ENCODE data around the gene FBXO42.

The FBXO42 gene

DNA sequence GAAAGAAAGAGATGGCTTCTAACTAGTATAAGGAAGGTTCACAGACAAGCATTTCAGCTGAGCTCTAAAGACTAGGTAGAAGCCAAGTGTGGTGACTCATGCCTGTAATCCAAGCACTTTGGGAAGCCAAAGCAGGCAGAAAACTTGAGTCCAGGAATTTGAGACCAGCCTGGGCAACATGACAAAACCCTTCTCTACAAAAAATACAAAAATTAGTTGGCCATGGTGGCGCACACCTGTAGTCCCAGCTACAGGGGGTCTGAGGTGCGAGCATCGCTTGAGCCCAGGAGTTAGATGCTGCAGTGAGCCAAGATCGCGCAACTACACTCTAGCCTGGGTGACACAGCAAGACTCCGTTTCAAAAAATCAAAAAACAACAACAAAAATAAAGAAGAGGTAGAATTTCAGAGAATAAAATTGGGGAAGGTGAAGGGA is 27.8 kb downstream of the FBXO42 start:
- peak; percentile 54 for DNase-seq (ENCODE audit: low read depth)

DNA sequence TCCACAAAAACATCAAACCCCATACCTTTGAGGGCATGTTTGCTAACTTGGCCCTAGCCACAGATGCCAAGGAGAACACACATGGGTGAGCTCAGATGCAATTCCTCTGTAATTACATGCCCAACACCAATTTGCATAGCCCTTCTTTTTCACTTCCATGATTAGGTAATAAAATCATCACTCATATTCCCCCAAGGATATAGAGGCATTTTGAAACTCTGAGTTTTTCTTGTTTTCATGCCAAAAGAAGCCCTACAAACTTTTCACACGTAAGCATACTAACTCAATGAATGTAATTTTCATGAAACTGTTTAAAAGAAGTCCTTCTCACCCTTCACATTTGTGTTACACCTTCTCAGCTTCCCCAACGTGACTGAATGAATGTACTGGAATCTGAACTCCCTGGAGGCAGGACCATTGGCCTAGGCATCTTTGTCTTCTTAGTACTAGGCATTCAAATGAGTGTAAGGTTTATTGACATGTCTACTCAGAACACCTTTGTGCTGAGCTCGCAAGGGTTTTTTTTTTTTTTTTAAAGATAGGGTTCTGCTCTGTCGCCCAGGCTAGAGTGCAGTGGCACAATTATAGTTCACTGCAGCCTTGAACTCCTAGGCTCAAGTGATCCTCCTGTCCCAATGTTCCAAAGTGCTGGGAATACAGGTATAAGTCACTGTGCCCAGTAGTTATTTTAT is 31.0 kb downstream of the FBXO42 start:
- no peak for DNase-seq (ENCODE audit: low read depth)

GRCh38 chr1:16318555-16318954 is 33.7 kb downstream of the FBXO42 start:
- no peak for DNase-seq (ENCODE audit: low read depth)

GRCh38 chr1:16315437-16315836 is 36.8 kb downstream of the FBXO42 start:
- DNase-seq (ENCODE audit: low read depth) = no peak

GRCh38 chr1:16307222-16307621 is 45.1 kb downstream of the FBXO42 start:
- DNase-seq (ENCODE audit: low read depth) = no peak

DNA sequence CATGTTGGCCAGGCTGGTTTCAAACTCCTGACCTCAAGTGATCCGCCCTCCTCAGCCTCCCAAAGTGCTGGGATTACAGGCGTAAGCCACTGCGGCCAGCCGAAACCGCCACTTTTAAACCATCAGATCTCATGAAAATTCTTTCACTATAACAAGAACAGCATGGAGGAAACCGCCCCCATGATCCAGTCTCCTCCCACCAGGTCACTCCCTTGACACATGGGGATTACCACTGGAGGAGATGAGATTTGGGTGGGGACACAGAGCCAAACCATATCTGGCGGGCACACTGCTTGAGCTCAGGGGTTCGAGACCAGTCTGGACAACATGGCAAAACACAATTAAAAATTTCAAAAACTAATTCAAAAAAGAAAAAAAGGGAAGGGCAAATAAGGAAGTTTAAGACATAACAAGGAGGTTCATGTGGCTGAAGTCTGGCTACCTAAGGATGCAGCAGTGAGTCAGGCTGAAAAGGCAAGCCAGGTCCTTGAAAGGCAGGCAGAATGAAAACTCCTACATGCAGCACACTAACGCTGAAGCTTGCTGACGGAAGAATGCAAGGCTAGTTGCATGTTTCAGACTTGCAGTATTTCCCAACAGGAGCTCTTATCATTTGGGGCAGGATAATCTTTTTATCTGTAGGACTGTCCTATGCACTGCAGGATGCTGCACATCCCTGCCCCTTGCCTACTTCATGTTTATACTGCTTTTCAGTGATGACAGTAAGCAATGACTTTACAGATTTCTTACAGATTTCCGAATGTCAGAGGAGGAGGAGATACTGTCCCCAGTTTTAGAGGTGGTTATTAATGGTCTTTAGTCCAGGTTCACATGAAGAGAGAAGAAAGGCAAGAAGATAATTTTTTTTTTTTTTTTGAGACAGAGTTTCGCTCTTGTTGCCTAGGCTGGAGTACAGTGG is 49.3 kb downstream of the FBXO42 start:
- DNase-seq (ENCODE audit: low read depth) = no peak

- DNase-seq (ENCODE audit: low read depth) = no peak
Observed at GRCh38 chr1:16300436-16300835, 51.8 kb downstream of the FBXO42 start.

- DNase-seq (ENCODE audit: low read depth) = no peak
Observed at GRCh38 chr1:16298653-16299052, 53.6 kb downstream of the FBXO42 start.

GRCh38 chr1:16296643-16297042 is 55.6 kb downstream of the FBXO42 start:
- DNase-seq (ENCODE audit: low read depth) = no peak

DNA sequence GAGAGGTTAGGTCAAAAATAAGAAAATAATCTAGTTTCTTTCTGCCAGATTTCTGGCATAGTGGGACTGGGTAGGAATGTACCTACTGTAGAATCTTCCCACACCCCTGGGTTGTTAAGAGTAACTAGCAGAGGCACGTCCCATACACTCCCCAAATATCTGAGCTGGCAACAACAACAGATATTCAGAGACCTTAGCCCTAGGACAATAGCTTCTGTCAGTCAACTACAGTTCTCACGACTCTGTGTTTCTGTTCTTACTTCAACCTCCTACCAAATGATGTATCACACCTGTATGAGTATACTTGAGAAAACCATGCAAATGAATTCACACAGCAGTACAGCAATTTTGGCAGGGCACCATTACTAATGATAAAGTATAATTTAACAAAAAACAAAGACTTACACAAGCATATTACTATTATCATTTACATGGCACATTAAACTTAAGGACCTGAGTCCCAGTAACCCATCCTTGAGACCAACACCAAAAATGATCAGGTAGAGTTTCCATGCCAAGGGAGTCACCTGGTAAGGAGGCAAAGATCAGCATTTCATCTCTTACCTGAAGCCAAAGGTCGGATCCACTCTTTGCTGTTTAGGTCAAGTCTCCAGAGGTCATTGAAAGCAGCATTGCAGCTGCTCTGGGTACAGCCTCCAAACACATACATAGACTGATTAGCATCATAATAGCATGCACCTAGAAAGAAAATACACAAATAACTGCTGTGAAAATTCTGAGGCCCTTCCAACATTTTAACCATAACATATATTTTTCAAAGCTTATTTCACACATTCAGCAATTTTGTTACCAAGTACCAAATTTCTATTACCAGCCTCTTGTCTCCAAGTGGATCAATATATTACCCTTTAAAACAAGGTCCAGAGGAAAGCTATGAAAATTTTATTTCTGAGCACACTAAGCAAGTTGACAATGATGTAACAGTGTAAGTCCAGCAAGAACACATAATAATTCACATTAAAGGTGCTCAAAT is 57.8 kb downstream of the FBXO42 start:
- DNase-seq (ENCODE audit: low read depth) = no peak

DNA sequence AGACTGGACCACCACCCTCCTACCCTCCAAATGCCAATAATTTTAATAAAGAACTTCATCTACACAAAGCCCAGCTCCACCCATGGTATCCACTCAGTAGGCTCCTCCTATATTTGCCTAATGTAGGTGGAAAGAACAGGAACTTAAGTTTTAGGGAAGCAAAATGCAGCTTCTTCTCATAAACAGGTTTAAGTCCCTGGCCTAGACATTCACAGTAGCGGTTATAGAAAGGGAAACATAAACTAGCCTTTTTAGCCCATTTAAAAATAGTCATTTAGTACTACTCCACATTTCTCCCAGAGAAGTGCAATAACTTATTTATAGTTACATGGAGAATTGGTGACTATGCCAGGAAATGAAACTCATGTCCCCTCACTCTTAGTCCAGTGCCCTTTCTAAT is 58.7 kb downstream of the FBXO42 start:
- DNase-seq (ENCODE audit: low read depth) = no peak

DNA sequence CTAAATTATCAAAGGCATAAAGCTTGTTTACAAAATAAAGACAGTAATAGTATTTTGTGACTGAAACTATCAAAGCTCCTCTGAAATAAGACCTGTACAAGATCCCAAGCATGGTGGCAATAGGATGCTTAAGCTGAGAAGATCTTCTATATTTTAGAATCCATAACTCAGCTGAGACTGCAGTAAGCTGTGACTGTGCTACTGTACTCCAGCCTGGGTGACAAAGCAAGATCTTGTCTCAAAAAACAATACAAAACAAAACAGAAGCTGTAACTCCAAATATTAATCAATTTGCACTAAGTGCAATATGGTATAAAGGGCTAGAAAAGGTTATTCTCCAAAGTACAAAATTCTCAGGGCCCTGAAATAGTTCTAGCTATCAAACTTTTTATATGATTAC is 59.5 kb downstream of the FBXO42 start:
- no peak for DNase-seq (ENCODE audit: low read depth)

DNA sequence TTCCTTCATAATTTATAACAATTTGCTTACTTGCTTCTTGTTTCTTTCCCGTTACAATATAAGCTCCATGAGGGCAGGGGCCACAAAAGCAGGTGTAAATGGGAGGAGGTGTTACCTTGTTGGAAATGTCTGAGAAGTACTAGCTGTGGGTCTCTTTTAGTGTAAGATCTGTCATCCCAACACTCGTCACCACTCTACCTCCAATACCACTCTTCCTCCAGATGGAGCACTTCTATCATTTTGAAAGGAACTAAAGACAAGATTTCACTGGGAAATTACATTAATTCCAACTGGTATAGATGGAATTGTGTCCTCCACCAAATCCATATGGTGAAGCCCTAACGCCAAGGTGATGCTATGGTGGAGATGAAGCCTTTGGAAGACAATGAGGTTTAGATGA is 62.3 kb downstream of the FBXO42 start:
- DNase-seq (ENCODE audit: low read depth) = no peak

DNA sequence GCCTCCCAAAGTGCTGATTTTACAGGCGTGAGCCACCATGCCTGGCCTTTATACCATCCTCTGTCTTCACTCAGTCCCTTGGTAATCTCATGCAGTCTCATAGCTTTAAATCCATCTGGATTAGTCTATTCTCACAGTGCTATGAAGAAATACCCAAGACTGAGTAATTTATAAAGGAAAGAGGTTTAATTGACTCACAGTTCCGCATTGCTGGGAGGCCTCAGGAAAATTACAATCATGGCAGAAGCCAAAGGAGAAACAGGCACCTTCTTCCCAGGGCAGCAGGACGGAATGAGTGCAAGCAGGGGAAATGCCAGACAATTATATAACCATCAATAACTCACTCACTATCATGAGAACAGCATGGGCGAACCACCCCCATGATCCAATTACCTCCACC is 66.2 kb downstream of the FBXO42 start:
- no peak for DNase-seq (ENCODE audit: low read depth)

DNA sequence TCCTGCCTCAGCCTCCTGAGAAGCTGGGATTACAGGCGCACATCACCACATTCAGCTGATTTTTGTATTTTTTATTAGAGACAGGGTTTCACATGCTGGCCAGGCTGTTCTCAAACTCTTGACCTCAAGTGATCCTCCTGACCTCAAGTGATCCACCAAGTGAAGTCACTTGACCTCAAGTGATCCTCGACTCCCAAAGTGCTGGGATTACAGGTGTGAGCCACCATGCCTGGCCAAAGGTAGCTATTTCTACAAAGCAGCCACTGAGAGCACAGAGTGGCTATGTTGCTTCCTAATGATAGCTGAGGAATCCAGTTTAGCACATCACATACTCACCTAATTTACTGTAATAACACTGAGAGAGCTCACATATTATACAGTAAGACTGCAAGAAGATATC is 70.5 kb downstream of the FBXO42 start:
- no peak for DNase-seq (ENCODE audit: low read depth)

DNA sequence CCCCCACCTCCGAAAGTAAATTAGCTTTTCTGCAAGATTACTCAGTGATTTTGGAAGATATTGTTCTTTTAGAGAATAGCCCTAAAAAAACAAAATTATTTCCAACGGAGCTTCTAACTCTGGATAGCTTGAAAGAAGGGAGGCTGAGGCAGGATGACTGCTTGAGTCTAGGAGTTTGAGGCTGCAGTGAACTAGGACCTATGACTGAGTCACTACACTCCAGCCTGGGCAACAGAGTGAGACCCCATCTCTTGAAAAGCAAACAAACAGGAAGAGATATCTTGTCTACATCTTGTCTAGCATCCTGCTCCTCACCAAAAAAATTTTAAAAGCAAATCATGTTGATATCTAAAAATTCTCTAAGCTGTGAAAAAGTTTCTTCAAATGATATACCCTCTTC is 73.1 kb downstream of the FBXO42 start:
- DNase-seq (ENCODE audit: low read depth) = no peak

- DNase-seq (ENCODE audit: low read depth) = no peak
Observed at GRCh38 chr1:16276302-16277030, 75.8 kb downstream of the FBXO42 start.

DNA sequence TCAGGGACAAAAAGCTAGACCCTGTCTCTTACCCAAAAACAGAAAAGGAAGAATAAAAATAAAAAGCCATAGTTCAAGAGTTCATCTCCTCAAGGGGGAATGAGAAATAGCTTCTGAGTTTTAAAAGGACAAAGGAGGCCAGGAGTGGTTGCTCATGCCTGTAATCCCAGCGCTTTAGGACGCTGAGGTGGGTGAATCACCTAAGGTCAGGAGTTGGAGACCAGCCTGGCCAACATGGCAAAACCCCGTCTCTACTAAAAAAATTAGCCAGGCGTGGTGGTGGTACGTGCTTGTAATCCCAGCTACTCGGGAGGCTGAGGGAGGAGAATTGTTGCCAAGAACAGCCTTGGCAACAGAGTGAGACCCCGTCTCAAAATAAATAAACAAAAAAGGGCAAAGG is 76.7 kb downstream of the FBXO42 start:
- no peak for DNase-seq (ENCODE audit: low read depth)

DNA sequence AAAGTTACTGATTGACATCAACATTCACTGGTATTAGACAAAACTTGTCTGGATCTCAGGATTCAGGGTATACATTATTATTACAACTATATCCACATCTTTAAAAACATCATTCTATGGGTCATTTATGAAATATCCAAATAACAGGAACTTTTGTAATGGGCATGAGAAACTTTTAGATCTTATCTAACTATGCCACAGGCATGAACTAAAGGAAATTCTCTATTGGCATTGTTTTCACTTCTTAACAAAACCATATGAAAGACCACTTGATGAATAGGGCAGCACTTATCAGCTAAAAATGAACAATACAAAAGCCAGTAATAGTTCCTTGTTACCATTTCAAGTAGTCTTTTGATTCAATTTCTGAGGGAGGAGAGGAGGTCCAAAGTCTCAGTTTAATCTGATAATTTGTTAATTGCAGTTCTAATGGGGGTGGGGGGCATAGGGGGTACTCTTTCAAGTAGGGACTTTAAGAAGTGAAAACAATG is 84.5 kb downstream of the FBXO42 start:
- DNase-seq (ENCODE audit: low read depth) = no peak

GRCh38 chr1:16266411-16267118 is 85.7 kb downstream of the FBXO42 start:
- DNase-seq (ENCODE audit: low read depth) = no peak

DNA sequence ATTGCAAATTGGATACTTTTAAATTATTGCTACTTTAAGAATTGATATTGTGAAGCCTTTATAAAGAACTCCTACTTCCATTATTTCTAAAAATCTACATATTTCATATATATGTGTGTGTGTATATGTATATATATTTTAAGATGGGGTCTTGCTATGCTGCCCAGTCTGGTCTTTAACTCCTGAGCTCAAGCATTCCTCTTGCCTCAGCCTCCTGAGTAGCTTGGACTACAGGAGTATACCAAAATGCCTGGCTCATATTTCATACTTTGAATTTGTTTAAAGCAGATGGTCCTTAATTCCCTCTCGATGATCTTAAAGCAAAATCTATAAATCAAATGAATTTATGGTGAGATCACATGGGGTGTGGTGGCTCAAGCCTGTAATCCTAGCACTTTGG is 90.2 kb downstream of the FBXO42 start:
- no peak for DNase-seq (ENCODE audit: low read depth)

All from fibroblast of the conjunctiva (primary cell).